ENCODE data around the gene SELENOS.

The SELENOS gene, protein sequence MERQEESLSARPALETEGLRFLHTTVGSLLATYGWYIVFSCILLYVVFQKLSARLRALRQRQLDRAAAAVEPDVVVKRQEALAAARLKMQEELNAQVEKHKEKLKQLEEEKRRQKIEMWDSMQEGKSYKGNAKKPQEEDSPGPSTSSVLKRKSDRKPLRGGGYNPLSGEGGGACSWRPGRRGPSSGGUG

DNA sequence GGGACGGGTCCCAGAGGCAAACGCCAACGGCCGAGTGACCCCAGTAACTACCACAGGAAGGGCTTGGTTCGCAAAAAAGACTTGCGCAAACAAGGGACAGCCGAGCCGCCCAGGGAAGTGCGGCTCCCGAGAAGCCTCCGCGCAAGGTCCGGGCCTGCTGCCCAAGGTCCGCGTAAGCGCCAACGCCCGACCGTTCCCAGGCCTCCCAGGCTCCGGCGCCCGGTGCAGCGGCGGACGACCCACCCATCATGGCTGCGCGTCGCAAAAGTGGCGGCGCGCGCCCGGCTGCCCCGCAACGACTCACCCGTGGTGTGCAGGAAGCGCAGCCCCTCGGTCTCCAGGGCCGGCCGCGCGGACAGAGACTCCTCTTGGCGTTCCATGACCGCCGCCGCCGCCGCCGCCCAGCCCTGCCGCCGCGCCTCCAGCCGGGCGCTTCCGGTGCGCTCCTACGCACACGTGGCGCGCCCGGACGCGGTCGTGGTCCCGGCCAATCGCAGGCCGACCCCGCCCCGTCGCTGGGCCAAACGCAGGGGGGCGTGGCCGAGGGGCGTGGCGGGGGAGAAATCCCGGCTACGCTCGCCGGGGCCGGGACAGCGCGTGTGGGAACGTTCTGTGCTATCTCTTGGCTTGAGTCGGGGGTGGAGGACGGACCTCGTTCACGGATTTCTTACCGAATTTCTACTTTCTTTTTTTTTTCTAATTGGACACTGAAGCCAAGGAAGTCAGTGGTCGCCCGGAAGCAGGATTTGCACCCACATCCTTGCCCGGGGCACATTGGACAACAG lies at the start of gene SELENOS:
TSS of gene SELENOS (minus strand) at position 448 of the 785 bp plus-strand sequence. CDS start at position 380, 68 bp downstream.
- peak; percentile 80 for DNase-seq (ENCODE audit: low read depth)

DNA sequence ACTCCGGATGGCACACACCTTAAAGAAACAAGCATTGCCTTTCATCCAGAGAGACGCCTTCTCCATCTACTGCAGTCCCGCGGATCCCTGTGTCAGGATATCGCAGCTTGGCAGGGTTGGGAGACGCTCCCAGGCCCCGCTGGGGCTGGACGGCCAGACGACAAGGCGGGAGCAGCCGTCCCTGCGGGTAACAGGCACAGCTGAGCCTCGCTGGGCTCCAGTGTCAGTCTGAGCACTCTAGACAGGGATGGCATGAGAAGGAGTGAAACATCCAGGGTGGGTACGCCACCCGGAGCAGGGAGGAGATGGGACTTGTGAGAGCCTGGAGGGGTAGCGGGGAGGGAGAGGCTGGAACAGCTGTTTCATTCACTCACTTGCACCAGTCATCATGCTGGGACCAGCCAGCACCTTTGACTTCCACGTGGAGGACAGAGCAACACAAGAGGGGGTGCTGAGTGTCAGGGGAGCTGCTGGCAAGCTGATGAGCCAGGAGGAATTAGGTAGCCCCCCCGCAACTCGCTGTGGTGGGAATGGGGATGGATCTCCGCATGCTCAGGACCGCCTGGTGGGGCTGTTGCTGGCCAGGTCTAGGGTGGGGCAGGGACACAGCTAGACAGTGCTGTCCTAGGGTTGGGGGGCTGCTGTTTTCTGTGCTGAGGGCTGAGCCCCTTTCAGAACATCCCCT lies 49.3 kb upstream of the SELENOS start:
- DNase-seq (ENCODE audit: low read depth): no peak

DNA sequence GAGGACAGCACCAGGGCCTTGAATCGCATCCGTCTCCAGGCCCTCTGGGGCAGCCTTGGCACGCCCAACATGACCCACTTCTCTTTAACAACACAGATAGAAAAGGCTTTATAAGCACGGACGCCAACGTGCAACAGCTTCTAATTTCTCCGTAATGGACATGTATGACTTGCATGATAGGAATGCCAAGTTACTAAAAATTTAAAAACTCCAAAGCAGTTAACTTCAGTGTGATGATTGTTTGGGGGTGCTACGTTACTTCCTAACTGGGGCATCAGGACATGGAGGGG lies 48.7 kb upstream of the SELENOS start:
- DNase-seq (ENCODE audit: low read depth): no peak

DNA sequence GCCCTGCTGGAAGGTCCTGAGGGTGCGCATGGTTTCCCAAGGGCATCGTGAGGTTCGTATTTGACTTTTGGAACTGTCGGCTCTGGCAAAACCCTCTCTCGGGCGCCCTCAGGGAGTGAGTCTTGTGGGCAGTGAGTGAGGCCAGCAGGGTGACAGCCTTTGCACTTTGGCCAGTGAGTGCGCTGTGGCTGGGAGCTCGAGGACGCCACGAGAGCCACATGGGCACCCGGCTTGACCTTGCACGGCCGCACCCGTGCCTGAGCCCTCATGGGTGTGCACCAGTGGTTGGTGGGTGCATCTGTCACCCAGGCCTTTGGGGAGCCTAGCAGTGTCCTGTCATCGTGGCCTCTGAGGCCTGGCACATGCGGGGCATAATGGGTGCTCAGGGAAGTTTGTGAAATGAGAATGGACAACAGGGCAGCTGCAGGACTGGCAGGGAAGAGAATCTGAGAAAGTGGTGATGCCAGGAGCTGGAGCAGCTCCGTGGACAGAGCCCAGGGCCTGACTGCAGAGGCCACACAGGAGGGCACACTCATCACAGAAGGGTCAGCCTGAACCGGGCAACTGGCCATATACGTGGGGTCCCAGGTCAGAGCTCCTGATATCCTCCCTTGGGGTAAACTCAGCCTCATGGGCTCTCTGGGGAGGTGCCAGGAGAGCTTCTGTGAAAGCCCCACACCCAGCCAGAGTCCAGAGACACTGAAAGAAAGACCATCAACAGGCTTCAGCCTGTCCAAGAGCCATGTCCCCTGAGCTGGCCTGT lies 48.2 kb upstream of the SELENOS start:
- DNase-seq (ENCODE audit: low read depth): no peak

DNA sequence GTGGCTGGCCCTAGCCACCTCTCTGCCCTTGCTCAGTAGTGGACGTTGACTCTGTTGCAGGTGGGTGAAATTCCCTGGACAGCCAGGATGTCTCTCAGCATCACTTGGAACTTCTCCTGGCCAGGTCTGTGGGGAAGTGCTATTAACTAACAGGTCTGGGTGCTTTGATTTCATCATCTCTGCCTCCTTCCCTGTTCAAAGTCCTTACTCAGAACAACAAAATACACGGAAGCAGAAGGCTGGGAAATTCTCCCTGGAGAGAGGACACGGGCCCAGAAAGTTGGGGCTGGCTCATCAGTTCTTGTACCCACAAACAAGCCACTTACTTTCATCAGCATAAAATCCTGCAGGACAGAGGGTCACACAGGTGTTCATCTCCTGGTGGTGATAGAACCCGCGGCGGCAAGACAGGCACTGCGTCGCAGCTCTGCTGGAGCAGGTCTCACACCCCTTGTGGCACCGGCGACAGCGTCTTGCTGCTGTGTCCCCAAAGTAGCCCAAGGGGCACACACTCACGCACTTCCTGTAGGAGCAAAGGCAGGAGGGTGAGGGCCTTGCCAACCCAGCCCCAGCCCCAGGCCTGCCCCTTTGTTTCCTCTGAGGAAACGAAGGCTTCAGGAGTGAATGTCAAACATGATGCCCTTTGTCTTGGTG lies 47.4 kb upstream of the SELENOS start:
- DNase-seq (ENCODE audit: low read depth): no peak

DNA sequence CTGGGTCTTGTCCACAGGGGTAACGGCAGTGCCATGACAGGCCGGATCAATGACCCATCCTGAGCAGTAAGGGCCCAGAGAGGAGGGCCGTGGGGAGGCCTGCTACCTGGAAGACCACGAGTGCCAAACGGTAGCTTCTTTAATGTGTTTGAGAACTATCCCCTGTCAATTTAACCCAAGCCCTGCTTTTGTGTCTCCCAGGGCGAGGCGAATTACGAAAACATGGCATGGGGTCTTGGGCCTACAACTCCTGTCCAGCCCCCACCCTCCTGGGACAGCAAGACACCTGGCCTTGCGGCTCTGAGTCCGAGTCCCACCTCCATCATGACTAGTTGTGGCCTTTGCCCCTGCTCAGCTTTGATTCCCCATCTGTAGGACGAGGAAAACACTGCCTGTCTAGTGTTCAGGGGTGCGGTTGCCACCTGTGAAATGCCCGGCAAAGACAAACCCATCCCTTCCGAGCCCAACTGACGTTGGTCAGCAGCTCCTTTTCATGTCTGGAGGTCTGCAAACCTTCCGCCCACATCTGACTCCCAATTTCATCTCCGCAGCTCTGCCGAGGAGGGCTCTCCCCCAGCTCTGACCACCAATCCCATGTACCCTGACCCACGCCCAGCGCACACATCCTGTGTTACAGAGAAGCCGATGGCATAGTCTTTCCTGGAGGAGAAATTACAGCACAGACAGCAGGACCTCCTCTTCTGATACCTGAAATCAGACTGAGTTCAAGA lies 46.7 kb upstream of the SELENOS start:
- DNase-seq (ENCODE audit: low read depth): no peak

DNA sequence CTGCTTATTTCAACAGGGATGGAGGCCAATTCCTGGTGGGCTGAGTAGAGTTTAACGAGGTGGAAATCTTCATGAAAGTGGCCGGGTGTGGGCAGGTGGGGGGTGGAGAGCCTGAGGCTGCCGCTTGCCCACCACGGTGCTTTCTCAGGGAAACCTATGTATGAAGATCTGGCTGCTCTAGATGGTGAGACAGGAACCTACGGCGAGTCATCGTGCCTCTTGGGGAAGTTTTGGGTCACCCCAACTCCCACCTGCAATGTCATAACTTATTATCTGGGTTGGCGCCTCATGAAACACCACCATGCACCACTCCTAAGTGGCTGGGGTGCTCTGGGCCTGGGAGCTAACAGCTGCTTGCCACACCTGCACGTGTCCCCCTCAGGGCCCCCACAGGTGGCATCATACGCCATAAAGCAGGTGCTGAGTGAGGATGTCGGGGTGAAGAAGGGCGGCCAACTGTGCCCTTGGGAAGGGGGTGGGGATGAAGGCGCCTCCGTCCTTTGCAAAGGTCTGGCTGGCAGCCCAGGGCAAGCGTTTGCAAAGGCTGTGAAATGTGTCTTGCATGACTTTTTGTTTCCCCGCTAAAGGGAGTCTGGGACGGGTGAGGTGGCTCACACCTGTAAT lies 45.7 kb upstream of the SELENOS start:
- no peak for DNase-seq (ENCODE audit: low read depth)

DNA sequence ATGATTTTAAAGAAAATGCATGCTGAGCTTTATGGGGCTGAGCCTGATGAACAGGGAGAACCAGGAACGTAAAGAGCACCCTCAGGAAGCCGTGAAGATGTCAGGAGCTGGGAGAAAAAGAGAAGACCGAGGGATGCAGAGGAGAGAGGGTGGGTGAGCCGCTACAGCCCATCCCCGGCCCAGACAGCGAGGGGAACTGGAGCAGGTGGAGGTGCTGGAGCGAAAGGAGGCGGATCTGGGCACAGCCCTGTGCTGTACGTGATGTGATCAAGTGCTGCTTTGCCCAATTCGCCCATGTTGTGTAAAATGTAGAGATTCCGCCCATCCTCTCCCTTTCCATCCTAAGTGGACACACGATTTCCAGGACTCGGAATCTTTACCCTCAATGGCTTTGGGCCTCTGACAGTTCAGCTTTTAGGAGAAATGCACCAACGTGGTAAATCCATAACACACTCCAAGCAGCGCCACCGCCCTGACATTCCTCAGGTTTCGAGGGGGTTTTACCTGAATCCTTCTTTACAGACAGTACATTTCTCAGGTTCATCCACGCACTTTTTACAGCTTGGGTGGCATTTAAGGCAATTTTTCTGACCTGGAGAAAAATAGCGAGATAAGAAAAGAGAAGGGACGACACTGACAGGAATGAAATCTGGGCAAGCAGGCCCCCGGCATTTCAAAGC lies 44.9 kb upstream of the SELENOS start:
- no peak for DNase-seq (ENCODE audit: low read depth)

DNA sequence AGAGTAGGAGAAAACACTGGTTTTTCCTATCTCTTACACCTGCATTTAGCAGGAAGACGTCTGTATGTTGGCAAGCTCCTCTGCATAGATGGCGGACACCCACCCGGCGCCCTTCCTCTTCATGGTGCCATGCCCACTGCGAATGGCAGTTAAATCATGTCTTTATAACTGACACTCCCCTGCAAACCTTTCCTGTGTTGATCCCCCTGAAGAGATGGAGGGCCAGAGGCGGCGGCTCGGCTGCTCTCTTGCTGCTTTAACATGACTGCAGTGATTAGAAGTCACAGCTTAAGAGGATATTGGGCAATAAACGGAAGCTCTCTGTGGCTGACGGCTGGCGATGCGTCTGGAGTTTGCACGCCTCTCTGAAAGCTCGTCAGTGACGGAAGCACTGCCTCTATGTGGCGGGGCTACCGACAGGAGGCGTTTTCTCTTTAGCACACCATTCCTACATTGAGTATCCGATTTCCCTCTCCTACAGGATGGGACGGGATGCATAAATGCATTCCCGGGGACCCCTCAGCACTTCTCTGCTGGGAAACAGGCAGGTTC lies 43.3 kb upstream of the SELENOS start:
- peak; percentile 74 for DNase-seq (ENCODE audit: low read depth)

DNA sequence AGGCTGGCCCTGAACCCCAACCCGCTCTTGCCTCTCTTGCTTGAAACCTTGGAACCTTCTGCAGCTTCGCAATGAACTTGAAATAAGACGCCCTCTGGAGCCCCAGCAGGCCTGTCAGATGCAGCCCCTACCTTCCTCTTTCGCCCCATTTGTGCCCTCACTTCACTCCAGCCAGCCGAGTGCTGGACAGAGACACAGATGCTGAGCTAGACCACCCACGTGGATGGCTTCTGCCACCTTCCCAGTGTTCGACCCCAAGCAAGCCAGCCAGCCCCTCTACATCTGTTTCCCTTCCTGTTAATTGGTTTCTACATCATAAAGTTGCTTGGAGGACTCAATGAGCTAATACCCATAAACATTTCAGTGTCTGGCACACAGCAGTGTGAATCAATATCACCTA lies 41.6 kb upstream of the SELENOS start:
- no peak for DNase-seq (ENCODE audit: low read depth)

DNA sequence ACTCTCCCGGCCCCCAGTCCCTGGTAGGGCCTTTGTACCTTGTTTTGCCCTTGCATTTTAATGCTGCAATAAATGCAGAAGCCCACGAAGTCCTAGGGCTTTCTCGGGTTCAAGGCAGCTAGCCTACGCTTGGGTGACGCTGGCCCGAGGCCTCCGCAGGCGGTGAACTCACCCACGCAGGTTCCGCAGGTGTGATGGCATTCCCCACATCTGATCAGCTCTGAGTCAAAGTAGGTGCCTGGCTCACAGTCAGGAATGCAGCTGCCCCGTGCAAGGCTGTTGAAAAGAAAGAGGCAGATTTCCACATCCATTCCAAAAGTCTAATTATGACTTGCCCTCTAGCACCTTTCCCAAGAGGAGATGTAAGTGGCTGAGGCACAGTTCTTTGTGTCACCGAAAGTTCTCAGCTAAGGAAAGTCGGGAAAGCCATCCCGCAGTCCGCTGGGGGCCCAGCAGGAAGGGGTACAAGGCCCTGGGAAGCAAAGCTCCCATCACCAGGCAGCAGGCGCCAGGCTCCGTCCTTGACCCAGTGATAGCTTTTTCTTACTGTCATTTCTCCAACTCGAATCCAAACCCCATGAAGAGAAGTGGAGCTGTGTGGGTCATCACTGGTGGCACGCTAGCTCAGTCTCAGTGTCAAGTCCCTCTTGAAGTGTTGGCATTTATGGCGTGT lies 41.0 kb upstream of the SELENOS start:
- no peak for DNase-seq (ENCODE audit: low read depth)

DNA sequence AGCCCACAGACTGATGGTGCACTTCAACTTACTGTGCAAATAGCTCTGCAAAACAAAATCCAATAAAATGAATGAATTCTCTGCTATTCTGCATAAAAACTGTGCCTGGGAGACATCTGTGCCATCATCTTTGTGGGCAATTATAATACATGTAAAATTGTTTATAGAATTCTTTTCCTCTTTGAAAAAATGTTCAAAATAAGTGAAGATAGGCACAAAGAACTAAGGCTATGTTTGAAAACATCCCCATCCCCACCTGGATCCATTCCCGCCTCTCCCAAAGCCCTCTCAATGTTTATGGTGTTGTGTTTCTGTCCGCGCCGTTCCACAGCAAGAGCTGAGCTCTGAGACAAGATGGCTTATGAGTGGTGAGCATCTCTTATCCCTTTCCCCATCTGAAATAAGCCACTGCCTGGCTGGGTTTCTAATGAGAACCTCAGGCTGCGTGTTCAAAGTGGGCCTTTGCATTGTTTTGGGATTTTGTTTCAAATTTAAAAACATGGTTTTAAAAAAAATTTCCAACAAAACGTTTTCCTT lies 40.1 kb upstream of the SELENOS start:
- no peak for DNase-seq (ENCODE audit: low read depth)

DNA sequence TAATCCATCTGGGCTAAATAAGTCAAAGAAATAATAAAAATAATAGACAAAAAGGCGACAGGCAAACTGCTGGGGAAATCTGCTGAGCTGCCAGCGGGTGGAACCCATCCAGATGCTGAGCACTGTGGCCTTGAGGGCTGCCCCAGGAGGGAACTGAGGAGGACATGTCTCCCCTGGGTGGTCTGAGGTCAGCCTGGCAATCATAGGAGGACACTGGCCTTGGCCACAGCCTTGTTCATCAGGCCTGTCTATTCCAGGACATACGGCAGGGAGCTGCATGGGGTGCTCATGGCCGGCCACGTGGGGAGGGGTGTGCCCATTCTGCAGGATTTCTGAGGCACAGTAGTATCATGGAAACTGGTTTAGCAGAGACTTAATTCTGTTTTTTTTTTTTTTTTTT lies 39.2 kb upstream of the SELENOS start:
- DNase-seq (ENCODE audit: low read depth): no peak

DNA sequence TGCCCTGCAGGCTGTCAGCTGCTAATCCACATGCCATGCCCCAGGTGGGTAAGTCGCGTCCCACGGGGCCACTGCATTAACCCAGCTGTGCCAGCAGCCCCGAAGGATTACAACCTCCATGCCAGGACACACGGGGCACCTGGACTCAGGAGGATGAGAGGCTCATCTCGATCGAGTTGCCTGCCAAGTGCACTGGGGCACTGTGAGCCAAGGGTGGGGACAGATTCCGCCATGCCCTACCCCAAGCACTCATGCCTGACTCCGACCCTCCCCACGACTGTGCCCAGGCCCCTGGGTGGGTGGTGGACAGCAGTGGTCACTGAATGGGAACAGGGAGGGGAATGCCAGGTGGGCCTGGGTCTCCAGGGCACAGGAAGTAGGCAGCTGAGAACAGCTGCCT lies 38.5 kb upstream of the SELENOS start:
- DNase-seq (ENCODE audit: low read depth): no peak

DNA sequence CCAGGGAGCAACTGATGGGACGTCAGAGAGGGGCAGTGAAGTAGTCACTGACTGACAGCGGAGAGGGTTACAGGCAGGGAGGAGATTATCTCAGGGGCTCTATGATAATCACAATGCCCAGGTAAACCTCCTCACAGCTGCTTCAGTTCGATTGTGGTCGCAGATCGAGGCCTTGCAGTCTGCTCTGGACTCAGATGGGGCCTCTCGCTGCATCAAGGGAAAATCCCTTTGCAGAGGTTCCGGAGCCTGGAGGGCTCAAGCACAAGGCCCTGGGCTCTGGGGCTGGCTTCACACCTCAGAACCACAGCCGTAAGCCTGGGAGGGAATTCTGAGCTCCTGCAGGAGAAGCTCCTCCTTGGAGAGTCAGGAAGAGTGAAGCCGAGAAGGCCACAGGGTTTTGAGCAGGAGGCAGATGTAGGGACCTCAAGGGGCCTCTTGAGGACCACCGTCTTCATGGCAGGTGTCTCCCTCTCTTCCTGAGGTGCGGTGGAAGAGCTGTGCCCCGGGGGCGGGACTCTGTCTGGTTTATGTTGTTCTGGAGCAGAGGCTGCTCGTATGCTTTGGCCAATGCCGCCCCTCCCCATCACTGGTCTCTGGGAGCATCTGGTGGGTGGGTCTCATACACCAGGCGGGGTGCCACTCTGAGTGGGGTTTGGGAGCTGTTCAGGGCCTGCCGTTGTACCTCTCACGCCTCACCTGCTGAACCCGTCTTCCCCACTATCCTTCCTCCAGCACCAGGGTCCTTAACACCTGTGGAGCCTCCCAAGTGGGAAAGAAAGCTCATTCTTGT lies 37.2 kb upstream of the SELENOS start:
- no peak for DNase-seq (ENCODE audit: low read depth)

DNA sequence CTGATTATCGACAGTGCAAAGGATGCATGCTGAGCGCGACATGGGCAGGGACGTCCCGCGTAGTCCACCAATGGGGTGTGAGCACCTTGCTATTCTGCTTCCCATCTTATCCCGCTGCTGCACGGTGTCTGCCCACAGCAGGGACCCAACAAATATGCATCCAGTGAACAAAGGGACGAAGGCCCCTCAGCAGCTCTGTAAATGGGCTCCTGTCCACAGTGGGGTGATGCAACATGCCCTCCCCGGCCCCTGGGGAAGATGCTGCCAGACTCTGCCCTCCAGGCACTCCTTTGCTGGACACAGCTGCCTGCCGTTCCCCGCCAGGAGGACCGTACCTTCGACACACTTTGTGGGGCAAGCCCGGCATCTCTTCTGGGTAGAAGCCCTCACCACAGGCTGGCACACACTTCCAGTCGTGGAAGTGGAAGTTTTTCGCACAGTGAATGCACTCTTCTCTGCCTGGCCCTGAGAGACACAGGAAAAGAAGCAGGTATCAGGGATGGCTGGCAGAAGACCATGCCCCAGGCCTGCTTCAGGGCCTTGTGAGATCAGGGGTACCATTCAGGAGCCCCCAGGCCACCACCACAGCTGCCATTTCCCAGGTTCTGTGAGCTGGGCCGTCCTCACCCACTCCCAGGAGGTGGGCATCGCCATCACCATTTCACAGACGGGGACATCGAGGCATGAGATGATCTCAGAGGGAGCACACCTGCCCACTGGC lies 35.9 kb upstream of the SELENOS start:
- no peak for DNase-seq (ENCODE audit: low read depth)

DNA sequence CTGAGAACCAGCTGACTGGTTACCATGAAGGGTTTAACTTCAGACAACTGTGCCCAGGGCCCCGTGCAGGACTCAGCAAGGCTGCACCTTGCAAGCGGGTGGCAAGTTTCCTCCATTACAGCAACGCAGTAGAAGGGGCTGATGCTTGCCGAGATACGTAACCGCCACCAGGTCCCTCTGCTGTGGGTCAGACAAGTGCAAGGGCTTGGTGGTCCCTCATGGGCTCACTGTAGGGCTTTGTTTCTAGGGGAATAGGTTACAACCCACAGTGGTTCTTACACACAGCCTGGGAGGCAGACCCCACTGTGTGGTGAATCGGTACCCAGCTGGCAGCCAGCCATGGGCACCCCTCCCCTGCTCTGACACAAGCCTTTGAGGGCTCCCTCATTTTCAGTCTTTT lies 33.2 kb upstream of the SELENOS start:
- no peak for DNase-seq (ENCODE audit: low read depth)

DNA sequence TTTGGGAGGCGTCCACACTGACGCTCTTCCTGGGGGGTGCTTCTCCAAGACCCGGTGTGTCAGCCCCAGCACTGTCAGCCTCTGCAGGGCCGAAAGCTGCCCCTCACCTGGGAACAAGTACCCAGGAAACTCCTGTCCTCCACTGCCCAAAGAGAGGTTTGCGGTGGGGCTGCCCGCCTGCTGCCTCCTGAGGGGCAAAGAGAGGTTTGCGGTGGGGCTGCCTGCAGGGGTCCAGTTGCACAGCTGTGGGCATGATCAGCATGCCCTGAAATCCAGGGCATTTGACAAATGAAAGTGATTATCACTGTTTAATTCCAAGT lies 32.8 kb upstream of the SELENOS start:
- no peak for DNase-seq (ENCODE audit: low read depth)
